Medulla oblongata (tissue), 1 donor: ENCODE measurements around the gene CRHBP.
A peak's percentile ranks its signal among the peaks of the same experiment; 100 is the strongest.
"Not testable (repeated sequence)": the region's sequence is repeated elsewhere in the genome, so short reads cannot be mapped to it uniquely, and the experiment has no call there.

Experiments
- DNase-seq: peaks from one replicate; pipeline ENCODE4 v3.0.0-alpha.2; 2015; ENCODE audit errors: extremely low spot score

CRHBP gene, protein sequence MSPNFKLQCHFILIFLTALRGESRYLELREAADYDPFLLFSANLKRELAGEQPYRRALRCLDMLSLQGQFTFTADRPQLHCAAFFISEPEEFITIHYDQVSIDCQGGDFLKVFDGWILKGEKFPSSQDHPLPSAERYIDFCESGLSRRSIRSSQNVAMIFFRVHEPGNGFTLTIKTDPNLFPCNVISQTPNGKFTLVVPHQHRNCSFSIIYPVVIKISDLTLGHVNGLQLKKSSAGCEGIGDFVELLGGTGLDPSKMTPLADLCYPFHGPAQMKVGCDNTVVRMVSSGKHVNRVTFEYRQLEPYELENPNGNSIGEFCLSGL

DNA sequence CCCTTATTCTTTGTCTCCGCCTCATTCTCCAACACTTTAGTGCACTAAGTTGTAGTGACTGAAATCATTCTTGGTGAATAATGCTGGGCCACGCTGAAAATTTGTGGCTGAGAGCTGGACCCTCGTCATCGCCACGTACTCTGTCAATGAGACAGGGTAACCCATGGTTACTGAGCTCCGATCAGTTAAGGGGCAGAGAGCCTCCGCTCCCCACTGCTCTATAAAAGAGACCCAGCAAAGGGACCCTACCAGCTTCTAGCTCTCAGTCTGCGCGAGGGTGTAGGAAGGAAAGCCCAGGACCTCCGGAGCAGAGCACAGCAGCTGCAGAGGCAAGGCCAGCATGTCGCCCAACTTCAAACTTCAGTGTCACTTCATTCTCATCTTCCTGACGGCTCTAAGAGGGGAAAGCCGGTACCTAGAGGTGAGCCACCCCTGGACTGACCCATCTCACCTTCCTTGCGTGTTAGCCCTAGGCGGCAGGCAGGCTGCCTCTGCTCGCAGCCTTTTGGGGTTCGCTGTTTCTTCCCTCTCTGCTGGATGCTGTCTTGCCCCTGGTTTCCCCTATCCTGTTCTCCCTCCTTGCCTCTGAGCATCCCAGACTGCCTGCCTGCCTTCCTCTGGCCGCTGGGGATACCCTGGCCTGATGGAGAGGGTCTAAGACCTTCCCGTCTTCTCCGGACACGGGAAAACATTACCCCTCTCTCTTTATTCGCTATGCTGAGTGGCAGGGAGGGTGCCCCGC is at the start of gene CRHBP:
CRHBP (plus strand) TSS at position 251 of the 742 bp plus-strand sequence; CDS start at position 341, 90 bp downstream.
- DNase-seq, result no peak

DNA sequence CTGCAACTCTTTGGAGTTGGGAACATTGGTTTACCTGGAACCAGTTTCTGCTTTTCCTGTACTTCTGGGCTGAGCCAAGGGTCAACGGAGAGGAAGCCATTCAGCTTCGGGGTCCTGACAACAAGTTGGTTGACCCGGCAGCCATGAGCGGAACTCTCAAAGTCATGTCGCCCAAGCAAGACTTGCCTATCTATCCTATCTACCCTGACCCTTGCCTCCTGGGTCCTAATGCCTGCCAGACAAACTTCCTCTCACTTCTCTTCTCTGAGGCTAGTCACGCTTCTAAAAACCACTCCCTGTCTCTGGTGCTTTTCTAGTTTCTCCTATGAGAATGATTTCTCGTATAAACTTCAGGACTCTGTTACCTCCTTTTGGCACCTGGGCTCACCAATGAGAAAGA is 44.7 kb upstream of the CRHBP start:
- no peak for DNase-seq

DNA sequence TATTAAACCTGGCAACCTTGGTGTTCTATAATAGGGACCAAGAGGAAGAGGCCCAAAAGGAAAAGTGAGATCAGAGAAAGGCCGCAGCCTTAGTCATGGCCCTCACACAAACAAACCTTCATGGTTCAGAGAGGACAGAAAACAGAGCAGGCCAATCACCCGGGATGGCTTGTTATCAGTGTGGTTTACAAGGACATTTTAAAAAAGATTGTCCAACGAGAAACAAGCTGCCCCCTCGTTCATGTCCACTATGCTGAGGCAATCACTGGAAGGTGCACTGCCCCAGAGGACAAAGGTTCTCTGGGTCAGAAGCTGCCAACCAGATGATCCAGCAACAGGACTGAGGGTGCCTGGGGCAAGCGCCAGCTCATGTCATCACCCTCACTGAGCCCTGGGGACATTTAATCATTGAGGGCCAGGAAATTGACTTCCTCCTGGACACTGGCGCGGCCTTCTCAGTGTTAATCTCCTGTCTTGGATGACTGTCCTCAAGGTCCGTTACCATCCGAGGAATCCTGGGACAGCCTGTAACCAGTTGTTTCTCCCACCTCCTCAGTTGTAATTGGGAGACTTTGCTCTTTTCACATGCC is 42.4 kb upstream of the CRHBP start:
- DNase-seq, result not testable (repeated sequence)

DNA sequence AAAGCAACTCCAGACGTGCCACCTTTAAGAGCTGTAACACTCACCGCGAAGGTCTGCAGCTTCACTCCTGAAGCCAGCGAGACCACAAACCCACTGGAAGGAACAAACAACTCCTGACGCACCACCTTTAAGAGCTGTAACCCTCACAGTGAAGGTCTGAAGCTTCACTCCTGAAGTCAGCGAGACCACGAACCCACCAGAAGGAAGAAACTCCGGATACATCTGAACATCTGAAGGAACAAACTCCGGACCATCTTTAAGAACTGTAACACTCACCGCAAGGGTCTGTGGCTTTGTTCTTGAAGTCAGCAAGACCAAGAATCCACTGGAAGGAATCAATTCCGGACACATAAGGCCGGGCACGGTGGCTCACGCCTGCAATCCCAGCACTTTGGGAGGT is 38.2 kb upstream of the CRHBP start:
- not testable (repeated sequence) for DNase-seq

DNA sequence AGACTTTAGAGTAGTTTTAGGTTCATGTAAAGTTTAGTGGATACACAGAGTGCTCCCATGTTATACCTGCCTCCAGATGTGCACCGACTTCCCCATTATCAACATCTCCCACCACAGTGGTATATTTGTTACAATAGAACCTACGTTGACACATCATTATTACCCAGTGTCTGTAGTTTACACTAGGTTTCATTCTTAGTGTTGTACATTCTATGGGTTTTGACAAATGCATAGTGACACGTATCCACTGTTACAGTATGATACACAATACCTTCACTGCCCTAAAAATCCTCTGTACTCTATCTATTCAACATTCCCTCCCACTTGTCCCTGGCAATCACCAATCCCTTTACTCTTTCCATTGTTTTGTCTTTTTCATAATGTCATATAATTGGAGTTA is 34.3 kb upstream of the CRHBP start:
- DNase-seq, result no peak

DNA sequence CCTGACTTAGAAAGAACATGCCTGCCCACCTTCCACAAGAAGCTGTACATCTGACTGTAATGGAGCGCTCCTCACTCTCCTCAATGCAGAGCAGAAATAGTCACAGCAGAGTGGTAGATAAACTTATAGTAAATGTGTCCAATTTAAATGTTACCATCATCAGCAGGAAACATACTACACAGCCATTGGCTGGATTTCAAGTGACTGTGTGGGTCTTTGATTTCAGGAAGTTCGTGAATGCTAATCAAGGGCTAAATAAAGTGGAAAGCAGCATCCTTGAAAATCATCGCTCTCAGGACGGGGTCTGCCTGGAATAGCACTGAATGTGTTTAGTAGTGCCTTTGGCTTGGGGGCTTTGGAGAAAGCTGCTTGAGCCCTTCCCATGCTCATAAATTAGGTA is 32.4 kb upstream of the CRHBP start:
- DNase-seq, result no peak

DNA sequence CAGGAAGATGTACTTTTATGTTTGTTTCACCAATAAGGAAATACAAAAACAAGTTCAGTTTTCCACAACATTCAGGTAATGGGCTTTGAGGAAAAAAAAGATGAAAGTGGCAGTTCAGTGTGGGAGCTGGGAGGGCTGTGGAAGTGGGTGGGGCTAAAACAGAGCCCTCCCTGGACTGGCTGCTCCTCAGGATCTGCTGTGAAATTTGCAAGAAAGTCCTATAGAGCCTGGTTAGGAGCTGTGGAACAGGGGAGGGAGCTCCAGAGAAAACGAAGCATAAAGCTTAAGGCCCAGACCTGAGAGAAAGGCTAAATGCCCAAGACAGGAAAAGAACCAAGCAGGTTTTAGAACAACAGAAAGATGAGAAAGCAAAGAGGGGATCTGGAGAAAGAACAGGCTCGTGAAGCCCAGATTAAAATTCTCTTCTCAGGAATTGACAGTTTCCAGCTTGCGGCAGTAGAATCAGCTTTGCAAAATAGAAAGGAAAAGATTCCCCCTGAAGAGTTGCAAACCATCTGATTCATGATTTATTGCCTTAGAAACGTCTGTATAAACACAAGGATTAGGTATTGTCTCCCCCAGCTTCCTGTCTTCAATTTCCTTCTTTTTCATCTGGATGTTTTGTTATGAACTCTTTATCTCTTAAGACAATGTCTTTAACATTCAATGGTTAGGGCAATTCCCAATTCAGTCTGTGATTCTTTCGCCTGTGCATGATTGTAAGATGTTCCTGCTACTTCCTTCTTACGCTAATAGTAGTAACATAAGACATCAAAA is 26.3 kb upstream of the CRHBP start:
- DNase-seq, result no peak

DNA sequence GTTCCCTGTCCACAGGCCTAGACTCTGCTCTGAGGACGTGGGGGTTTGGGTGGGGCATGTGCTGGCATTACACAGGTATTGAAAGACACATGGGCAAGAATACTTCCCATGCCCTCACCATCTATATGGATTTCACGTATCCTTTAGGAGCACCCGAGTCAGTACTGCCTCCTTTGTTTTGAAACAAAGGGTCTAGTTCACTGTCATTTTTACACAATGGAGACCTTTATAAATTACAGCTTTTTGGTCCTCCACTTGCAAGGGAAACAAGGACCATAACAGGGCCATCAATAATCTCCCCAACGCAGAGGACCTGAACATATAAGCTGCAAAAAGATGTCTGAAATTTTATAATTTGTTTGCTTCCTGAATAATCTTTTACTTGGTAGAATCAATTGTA is 24.9 kb upstream of the CRHBP start:
- DNase-seq, result peak; percentile 68

DNA sequence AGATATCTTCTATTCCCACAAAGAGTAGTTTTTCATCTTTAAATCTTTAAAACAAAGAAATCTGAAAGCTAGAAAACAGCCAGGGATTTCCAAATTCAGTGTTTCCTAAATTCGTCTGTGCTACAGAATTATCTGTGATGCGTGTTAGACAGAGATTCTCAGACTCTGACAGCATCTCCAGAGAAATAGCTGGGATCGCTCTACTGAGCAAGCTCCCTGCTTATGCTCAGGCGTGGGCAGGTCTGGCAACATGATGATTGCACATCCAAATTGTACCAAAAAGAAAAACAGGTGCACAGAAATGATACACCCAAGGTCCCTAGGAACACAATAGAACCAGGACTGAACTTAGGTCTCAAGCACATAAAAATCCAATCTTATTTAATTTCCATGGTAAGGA is 22.8 kb upstream of the CRHBP start:
- DNase-seq, result peak; percentile 9

DNA sequence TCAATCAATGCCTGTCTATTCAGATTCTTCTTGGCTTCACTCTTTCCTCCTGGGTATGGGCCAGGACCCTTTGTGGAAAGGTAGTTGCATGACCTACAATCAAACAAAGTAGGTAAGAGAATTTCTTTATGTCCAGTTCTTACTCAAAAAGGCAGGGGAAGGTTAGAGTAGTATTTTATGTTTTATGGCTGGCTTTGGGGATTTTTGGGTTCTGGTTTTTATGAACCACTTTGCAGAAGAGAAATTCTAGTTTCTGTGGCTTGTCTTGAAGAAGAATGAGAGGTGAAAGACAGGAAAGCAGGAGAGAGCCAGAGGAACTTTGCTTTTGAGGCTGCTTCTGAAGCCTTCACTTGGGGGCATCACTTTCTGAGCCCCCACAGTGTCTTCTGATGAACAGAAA is 14.7 kb upstream of the CRHBP start:
- no peak for DNase-seq

DNA sequence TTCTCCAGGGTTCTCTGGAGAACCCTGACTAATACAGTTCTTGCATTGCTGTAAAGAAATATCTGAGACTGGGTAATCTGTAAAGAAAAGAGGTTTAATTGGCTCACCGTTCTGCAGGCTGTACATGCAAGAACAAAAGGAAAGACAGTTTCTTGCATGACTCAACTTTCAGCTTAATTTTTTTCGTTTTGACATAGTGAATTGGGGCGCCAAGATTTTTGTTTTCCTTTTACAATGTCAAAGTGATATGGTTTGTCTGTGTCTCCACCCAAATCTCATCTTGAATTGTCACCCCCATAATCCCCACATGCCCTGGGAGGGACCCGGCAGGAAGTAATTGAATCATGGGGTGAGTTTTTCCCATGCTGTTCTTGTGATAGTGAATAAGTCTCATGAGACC is 11.8 kb upstream of the CRHBP start:
- DNase-seq, result no peak

DNA sequence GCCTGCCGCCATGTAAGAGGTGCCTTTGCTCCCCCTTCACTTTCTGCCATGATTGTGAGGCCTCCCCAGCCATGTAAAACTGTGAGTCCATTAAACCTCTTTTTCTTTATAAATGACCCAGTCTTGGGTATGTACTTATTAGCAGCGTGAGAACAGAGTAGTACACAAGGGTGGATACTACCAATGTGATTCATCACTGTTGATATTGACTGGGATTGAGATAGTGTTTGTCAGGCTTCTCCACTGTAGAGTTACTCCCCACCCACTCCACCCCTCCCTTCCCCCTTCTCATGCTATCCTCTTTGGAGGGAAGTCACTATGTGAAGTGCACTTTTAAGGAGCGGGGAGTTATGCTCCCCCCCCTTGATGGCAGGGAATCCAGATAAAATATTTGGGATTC is 11.4 kb upstream of the CRHBP start:
- DNase-seq, result no peak

DNA sequence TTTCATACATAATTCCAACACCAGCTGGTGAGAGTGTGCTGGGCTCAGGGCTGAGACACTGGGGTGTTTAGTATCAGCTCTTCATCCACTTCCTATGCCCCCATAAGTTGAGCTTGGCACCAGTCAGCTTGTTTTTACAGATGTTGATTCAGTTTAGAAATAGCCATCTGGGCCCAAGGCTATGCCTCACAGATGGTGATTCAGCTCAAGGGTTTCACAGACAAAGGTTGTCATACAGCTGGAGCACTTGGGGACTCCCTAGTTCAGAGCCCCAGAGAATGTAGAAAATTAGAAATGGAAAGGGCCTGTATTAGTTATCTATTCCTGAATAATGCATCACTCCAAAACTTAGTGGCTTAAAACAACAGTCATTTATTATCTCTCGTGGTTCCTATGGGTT is 10.3 kb upstream of the CRHBP start:
- no peak for DNase-seq

DNA sequence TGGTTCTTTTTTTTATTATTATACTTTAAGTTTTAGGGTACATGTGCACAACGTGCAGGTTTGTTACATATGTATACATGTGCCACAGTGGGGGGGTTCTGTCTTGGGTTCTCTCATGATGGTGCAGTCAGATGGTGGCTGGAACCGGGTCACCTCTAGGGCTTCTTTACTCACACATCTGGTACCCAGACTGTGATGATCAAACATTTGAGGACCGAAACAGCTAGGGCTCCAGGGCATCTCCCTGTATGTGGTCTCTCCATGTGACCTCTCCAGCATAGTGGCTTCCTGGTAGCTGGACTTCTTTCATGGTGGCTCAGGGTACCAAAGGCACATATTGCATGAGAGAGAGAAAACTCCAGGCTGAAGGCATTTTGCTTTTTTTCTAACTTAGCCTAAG is 9.8 kb upstream of the CRHBP start:
- no peak for DNase-seq

DNA sequence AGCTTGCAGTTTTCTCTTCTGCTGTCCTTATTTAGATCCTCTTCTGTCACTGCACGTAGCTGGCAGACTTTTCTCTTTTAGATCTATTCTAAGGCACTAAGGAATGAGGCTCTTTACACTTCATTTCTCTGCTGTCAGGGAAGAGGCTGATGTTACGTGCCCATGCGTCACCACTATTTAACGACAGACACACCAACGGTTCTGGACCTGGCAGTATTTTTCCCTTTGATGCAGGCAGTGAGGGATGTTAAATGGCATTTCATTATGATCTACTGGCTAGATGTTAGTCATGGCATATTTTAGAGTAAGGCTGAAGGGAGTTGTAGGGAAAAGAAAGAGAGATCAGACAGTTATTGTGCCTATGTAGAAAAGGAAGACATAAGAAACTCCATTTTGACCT is 8.2 kb upstream of the CRHBP start:
- no peak for DNase-seq

DNA sequence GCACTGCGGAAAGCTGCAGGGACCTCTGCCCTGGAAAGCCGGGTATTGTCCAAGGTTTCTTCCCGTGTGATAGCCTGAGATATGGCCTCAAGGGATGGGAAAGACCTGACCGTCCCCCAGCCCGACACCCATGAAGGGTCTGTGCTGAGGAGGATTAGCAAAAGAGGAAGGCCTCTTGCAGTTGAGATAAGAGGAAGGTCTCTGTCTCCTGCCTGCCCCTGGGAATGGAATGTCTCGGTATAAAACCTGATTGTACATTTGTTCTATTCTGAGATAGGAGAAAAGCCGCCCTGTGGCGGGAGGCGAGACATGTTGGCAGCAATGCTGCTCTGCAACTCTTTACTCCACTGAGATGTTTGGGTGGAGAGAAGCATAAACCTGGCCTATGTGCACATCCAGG is 7.6 kb upstream of the CRHBP start:
- not testable (repeated sequence) for DNase-seq

DNA sequence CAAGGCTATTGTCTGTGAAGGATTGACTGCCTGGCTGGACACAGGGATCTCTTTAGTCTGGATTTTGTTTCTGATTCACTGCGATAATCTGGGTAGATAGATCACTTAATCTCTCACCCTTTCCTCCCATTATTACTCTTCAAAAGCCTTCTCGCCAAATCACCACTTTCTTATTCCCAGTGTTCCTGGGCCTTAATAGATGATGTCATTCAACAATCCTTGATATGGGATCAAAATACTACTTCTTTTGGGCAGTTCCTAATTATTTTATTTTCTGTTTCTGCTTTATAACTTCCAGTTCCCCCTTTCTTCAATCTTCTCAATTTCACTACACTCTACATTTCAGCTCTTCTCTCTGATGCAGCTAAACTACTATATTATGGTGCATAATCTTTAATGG is 6.8 kb upstream of the CRHBP start:
- DNase-seq, result no peak

DNA sequence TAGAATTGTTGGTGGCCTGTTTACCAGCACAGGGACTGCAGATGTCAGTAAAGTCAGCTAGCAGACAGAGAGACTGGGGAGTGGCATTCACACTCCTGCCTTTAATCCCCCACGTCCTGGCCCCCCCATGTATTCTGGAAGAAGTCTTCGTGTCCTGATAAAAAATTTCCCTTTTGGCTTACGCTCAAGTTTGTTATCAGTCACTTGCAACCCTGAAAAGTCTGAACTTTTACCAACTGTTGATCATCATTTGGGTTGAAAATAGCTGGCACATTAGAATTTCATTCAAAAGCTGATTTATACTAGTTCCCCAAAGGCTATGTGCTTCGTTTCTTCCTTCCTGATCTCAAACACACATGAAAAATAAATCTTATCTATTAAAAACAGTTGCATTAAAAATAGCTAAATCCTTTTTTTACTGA is 5.8 kb upstream of the CRHBP start:
- DNase-seq, result no peak

DNA sequence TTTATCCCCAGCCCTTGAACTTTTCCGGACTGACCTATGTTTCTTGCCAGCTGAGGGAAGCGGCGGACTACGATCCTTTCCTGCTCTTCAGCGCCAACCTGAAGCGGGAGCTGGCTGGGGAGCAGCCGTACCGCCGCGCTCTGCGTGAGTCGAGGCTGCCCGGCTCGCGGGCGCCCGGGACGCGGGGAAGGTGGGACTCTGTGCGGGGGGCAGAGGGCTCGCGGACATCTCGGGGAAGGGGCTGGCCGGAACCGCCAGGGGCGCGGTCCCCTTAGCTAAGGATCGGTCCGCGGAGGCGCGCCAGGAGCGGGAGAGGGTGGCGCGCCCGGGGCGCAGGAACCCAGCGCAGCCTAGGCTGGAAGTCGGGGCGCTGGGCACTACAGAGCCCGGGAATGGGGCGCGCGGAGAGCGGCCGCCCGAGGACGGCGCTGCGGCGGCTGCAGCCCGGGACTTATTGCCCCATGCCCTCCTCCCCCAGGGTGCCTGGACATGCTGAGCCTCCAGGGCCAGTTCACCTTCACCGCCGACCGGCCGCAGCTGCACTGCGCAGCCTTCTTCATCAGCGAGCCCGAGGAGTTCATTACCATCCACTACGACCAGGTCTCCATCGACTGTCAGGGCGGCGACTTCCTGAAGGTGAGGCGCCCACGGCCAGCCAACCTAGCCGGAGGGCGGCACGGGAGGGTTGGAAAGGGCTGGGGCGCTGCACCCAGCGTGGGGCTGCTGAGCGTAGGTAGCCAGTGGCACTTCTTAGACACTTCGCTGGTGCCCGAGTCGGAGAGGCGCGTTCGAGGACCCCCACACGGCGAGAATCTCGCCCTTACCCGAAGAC is 922 bp downstream of the CRHBP start:
- DNase-seq, result no peak

DNA sequence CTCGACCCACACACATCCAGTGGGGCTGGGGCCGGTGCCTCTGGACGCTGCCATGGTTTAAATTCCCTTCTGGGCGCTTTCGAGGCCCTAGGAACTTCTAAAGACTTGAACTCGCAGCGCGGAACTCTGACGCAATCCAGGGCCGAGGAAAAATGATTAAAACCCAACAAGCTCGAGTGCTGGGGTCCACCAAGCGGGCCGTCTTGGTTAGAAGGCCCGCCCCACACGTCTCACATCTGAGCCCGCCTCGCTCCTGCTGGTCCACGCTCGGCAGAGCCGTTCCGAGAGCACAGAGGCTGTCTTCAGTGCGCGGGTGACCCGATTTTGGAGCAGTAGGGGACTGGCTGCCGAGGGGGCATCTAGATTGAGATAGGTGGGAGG is 1.5 kb downstream of the CRHBP start:
- no peak for DNase-seq

DNA sequence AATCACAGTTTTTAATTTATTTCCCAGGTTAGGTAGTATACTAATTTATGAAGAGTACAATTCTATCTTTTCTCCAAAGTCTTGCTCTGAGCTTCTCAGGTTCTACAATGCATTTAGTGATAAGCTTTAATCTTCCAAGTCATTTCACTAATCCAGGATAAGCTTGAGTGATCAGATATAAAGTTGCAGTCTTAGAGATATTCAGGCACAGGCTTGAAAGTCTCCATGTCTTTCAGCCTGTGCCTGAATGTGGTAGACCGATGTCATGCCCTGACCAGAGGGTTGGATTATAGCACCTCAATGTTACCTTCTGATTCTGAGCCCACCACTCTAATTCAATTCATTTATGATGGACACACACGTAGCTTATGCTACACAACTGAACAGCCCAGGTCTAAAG is 3.2 kb downstream of the CRHBP start:
- no peak for DNase-seq
